ENCODE measurements around the gene FAM120B. TPM values are rescaled to one million over a fixed set of nuclear protein-coding genes. Genes with fewer than 3 reads are reported as not detected.

FAM120B gene
- total RNA-seq, 1 experiment from 2014 or later = 16.7 TPM

DNA sequence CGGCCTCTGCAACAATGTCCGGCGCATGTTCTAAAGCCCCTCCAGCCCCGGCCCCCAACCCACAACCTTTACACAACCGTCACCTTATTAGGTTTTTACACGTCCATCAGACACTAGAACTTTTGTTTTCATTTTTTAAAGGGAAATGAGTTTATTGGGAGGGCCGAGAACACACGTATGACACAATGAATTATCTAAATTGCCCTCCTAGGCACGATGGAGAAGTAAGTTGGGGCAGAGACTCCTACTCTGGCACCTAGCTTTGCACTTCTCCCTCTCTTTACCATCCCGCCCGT, 14.5 kb upstream of the FAM120B start:
- H3K23me2 ChIP-seq (ENCODE audit: insufficient read length, low read depth, low read length, poor library complexity, severe bottlenecking) = peaks cover 25% of the 10 kb centered on the region
- H3K4me1 Mint-ChIP-seq = peaks cover 44 to 55% of the 10 kb centered on the region in 2 experiments
- no peak for DNase-seq
- H3K79me2 ChIP-seq (ENCODE audit: insufficient read depth, low read length) = no peaks in the 10 kb centered on the region
- H2AFZ ChIP-seq (ENCODE audit: low read length) = no peak overlapping the region
- no peak overlapping the region for H4K8ac ChIP-seq (replicated peaks; ENCODE audit: insufficient read length, low read depth, low read length)
- peak overlapping the region in 1 of 3 experiments; percentile 73; a peak in 1 of 7 replicates for H3K27ac Mint-ChIP-seq
- H3K18ac ChIP-seq (ENCODE audit: insufficient read length, low read depth, low read length) = no peak overlapping the region
- H2AK5ac ChIP-seq (ENCODE audit: insufficient read length, low read length) = no peak overlapping the region
- H4K20me1 ChIP-seq (ENCODE audit: control insufficient read depth, insufficient read depth, insufficient read length) = no peaks in the 10 kb centered on the region
- no peaks in the 10 kb centered on the region for H3K9me3 ChIP-seq (ENCODE audit: control insufficient read depth, low read depth, low read length)
- no peak overlapping the region for H2BK20ac ChIP-seq (ENCODE audit: low read depth, low read length, poor library complexity, severe bottlenecking)
- H3K23ac ChIP-seq (ENCODE audit: insufficient read length, low read depth, low read length) = no peak overlapping the region
- H3K27me3 Mint-ChIP-seq (ENCODE audit: low read depth) = peaks cover 80% of the 10 kb centered on the region
- peaks cover 2 to 8% of the 10 kb centered on the region in 2 experiments; a peak in 3 of 5 replicates for H3K9me3 Mint-ChIP-seq
- no peak overlapping the region for H3K9ac ChIP-seq (ENCODE audit: extremely low read depth, insufficient read length, low read length)
- WGBS (ENCODE audit: extremely low coverage, insufficient read length, low lambda C conversion rate) = no CpG with 5 or more reads among the region's 11 CpGs
- no peak overlapping the region for H2BK120ac ChIP-seq (ENCODE audit: low read depth, low read length, poor library complexity, severe bottlenecking)
- TF ChIP-seq CTCF (conservative IDR thresholded peaks at IDR 0.05) = no peak
- no peak overlapping the region for H3K56ac ChIP-seq (ENCODE audit: insufficient read length, low read depth, low read length)
- H3T11ph ChIP-seq (ENCODE audit: low read length) = no peak overlapping the region
- H2BK15ac ChIP-seq (ENCODE audit: low read depth, low read length) = no peak overlapping the region
- H3K4ac ChIP-seq (ENCODE audit: low read depth, low read length) = no peak overlapping the region
- H2BK12ac ChIP-seq (ENCODE audit: insufficient read length, low read depth, low read length) = no peak overlapping the region
- H4K5ac ChIP-seq (ENCODE audit: insufficient read length, low read depth, low read length) = no peak overlapping the region
- H3K27me3 ChIP-seq (ENCODE audit: insufficient read depth, low read length) = peaks cover 66% of the 10 kb centered on the region
- no peak overlapping the region for H2BK5ac ChIP-seq (ENCODE audit: insufficient read length, low read length)
- H3K36me3 Mint-ChIP-seq (ENCODE audit: insufficient read depth in 1 of 3, low read depth in 3 of 3) = peaks cover 9 to 16% (median 13%) of the 10 kb centered on the region in 3 experiments
- H3K4me2 ChIP-seq (ENCODE audit: insufficient read depth, insufficient read length, low read length) = peak overlapping the region; percentile 68
- no peak overlapping the region for H4K91ac ChIP-seq (ENCODE audit: insufficient read length, low read depth, low read length)
- H3K14ac ChIP-seq (ENCODE audit: insufficient read depth, low read length) = no peak overlapping the region
- H3K27ac ChIP-seq (ENCODE audit: insufficient read length, low read depth, low read length) = no peak overlapping the region
- H3K79me1 ChIP-seq (ENCODE audit: insufficient read depth, low read depth, low read length, poor library complexity, severe bottlenecking) = no peaks in the 10 kb centered on the region
- H3K4me3 Mint-ChIP-seq = peak overlapping the region; percentile 56 to 92
- H3K4me1 ChIP-seq (ENCODE audit: insufficient read depth, low read length) = peaks cover 2% of the 10 kb centered on the region; the same call in 1 of the 2 replicates

Measured in H9 (cell line).